Measurements from ENCODE around the gene FOSL2.

Gene FOSL2

GRCh38 chr2:28413899-28414295 is 21.2 kb downstream of the FOSL2 start:
- DNase-seq, result no peak

- DNase-seq, result no peak
Measured at GRCh38 chr2:28414583-28414982, 21.9 kb downstream of the FOSL2 start.

- DNase-seq, result no peak
Measured at GRCh38 chr2:28415010-28415409, 22.4 kb downstream of the FOSL2 start.

GRCh38 chr2:28415715-28416114 is 23.1 kb downstream of the FOSL2 start:
- DNase-seq, result no peak

GRCh38 chr2:28419003-28419402 is 26.3 kb downstream of the FOSL2 start:
- DNase-seq, result no peak

GRCh38 chr2:28419443-28420270 is 27.0 kb downstream of the FOSL2 start:
- DNase-seq, result no peak

GRCh38 chr2:28420722-28421121 is 28.1 kb downstream of the FOSL2 start:
- no peak for DNase-seq

- no peak for DNase-seq
Measured at GRCh38 chr2:28422908-28423741, 30.5 kb downstream of the FOSL2 start.

GRCh38 chr2:28423856-28424605 is 31.4 kb downstream of the FOSL2 start:
- peak; percentile 46 for DNase-seq

GRCh38 chr2:28424799-28425463 is 32.3 kb downstream of the FOSL2 start:
- DNase-seq, result peak; percentile 45

- DNase-seq, result no peak
Measured at GRCh38 chr2:28425464-28425835, 32.8 kb downstream of the FOSL2 start.

GRCh38 chr2:28427741-28428415 is 35.2 kb downstream of the FOSL2 start:
- DNase-seq, result no peak

GRCh38 chr2:28428486-28428885 is 35.8 kb downstream of the FOSL2 start:
- no peak for DNase-seq

- DNase-seq, result no peak
Measured at GRCh38 chr2:28429636-28430376, 37.1 kb downstream of the FOSL2 start.

- no peak for DNase-seq
Measured at GRCh38 chr2:28430377-28430765, 37.7 kb downstream of the FOSL2 start.

GRCh38 chr2:28430788-28431418 is 38.2 kb downstream of the FOSL2 start:
- no peak for DNase-seq

GRCh38 chr2:28431741-28432140 is 39.1 kb downstream of the FOSL2 start:
- DNase-seq, result no peak

- no peak for DNase-seq
Measured at GRCh38 chr2:28432362-28432761, 39.7 kb downstream of the FOSL2 start.

- DNase-seq, result no peak
Measured at GRCh38 chr2:28433215-28433614, 40.6 kb downstream of the FOSL2 start.

- DNase-seq, result no peak
Measured at GRCh38 chr2:28433935-28434599, 41.4 kb downstream of the FOSL2 start.
